IMR-90 (cell line): ENCODE results near the gene ALPP. TPM values are rescaled to one million over a fixed set of nuclear protein-coding genes. Genes with fewer than 3 reads are reported as not detected.
"Not testable (repeated sequence)": the region's sequence is repeated elsewhere in the genome, so short reads cannot be mapped to it uniquely, and the experiment has no call there.

ENCODE experiments used
- ATAC-seq: fragments of 200-7000 bp; cut with Tn5 transposase; 2 replicates; pipeline ENCODE4 v1.9.1; 2020; ENCODE audit warnings: low read depth, mild to moderate bottlenecking, moderate library complexity
- BruUV-seq: library from RNA; stranded (reverse); fragments of 400-500 nt; replicated peaks from 2 replicates; lab custom pipeline; 2021; lab: Mats Ljungman, UMichigan
- CTCF ChIA-PET: fragments of 300-600 bp; formaldehyde crosslinking; extraction: SDS; loops from one replicate; lab custom pipeline; 2021; ENCODE audit warnings: antibody characterized with exemption; lab: Yijun Ruan, JAX
- POLR2A ChIA-PET: fragments of 300-600 bp; sonication (Branson Sonifier 250); formaldehyde crosslinking; loops from one replicate; lab custom pipeline; 2022; ENCODE audit warnings: antibody characterized with exemption; ENCODE audit not compliant: unreplicated experiment; lab: Charles Lee
- DNase-seq: peaks from one replicate; pipeline ENCODE4 v3.0.0; 2013
- H2AFZ ChIP-seq: replicated peaks from 2 replicates; pipeline ENCODE3; 2013; ENCODE audit warnings: low read length, mild to moderate bottlenecking; ENCODE audit not compliant: poor library complexity
- H2AK5ac ChIP-seq: 2 replicates; pipeline ENCODE4 v1.6.1; 2013; ENCODE audit warnings: low read depth, low read length, inconsistent platforms
- H2AK9ac ChIP-seq: replicated peaks from 2 replicates; pipeline ENCODE3; 2013; ENCODE audit warnings: mild to moderate bottlenecking, low read depth, low read length, moderate library complexity; ENCODE audit not compliant: poor library complexity
- H2BK120ac ChIP-seq: 2 replicates; pipeline ENCODE4 v1.6.1; 2013; ENCODE audit warnings: low read depth, low read length, inconsistent platforms
- H2BK15ac ChIP-seq: 3 replicates; pipeline ENCODE4 v1.6.1; 2013; ENCODE audit warnings: low read depth, low read length, inconsistent platforms
- H2BK20ac ChIP-seq: 2 replicates; pipeline ENCODE4 v1.6.1; 2013; ENCODE audit warnings: low read depth, mild to moderate bottlenecking, inconsistent platforms, low read length, moderate library complexity
- H2BK5ac ChIP-seq: 2 replicates; pipeline ENCODE4 v1.6.1; 2013; ENCODE audit warnings: mild to moderate bottlenecking, low read depth, low read length, inconsistent platforms; ENCODE audit not compliant: poor library complexity, severe bottlenecking
- H3K14ac ChIP-seq: replicated peaks from 2 replicates; pipeline ENCODE4 v1.6.1; 2013; ENCODE audit warnings: low read depth, low read length, inconsistent platforms
- H3K18ac ChIP-seq: 2 replicates; pipeline ENCODE4 v1.6.1; 2013; ENCODE audit warnings: low read depth, low read length, control low read depth
- H3K23ac ChIP-seq: 2 replicates; pipeline ENCODE4 v1.6.1; 2013; ENCODE audit warnings: low read depth, low read length, inconsistent platforms
- H3K27ac ChIP-seq: 2 replicates; pipeline ENCODE4 v1.5.1; 2013; ENCODE audit warnings: mild to moderate bottlenecking, control low read depth, low read length; ENCODE audit not compliant: insufficient read depth
- H3K27me3 ChIP-seq: 2 replicates; pipeline ENCODE4 v1.6.1; 2013; ENCODE audit warnings: low read length; ENCODE audit not compliant: control insufficient read depth, insufficient read depth
- H3K36me3 ChIP-seq: 2 replicates; pipeline ENCODE4 v1.6.1; 2013; ENCODE audit warnings: low read length, mixed read lengths; ENCODE audit not compliant: control insufficient read depth, insufficient read depth
- H3K4ac ChIP-seq: 2 replicates; pipeline ENCODE4 v1.6.1; 2013; ENCODE audit warnings: low read depth, low read length, inconsistent platforms
- H3K4me1 ChIP-seq: 2 replicates; pipeline ENCODE4 v1.6.1; 2013; ENCODE audit warnings: low read length, mixed read lengths; ENCODE audit not compliant: control insufficient read depth, insufficient read depth
- H3K4me2 ChIP-seq: 2 replicates; pipeline ENCODE4 v1.6.1; 2013; ENCODE audit warnings: low read depth, mild to moderate bottlenecking, control low read depth, low read length, moderate library complexity
- H3K4me3 ChIP-seq: 2 replicates; pipeline ENCODE4 v1.5.1; 2013; ENCODE audit warnings: low read depth, mild to moderate bottlenecking, control low read depth, low read length, moderate library complexity; ENCODE audit not compliant: insufficient read depth
- H3K56ac ChIP-seq: 2 replicates; pipeline ENCODE4 v1.6.1; 2013; ENCODE audit warnings: low read length, inconsistent platforms; ENCODE audit not compliant: insufficient read depth; ENCODE audit errors: extremely low read depth
- H3K79me1 ChIP-seq, 2 experiments: 2 replicates each; pipeline ENCODE4 v1.6.1; 2013; ENCODE audit warnings: low read length in 2 of 2, inconsistent platforms in 1 of 2, low read depth in 1 of 2
- H3K9ac ChIP-seq: 2 replicates; pipeline ENCODE4 v1.6.1; 2013; ENCODE audit warnings: low read depth, low read length, control low read depth
- H3K9me1 ChIP-seq: 2 replicates; pipeline ENCODE4 v1.6.1; 2013; ENCODE audit warnings: low read length, inconsistent platforms; ENCODE audit not compliant: insufficient read depth
- H3K9me3 ChIP-seq: 2 replicates; pipeline ENCODE4 v1.6.1; 2013; ENCODE audit warnings: low read length; ENCODE audit not compliant: control insufficient read depth, insufficient read depth
- H4K20me1 ChIP-seq: 2 replicates; pipeline ENCODE4 v1.6.1; 2013; ENCODE audit warnings: low read length, inconsistent platforms; ENCODE audit not compliant: insufficient read depth
- H4K5ac ChIP-seq: 2 replicates; pipeline ENCODE4 v1.6.1; 2013; ENCODE audit warnings: mild to moderate bottlenecking, low read depth, low read length, control low read depth
- H4K8ac ChIP-seq, 2 experiments: 2 replicates each; pipeline ENCODE4 v1.6.1; 2013; ENCODE audit warnings: low read depth in 2 of 2, low read length in 2 of 2, control low read depth in 1 of 2, inconsistent platforms in 1 of 2
- H4K91ac ChIP-seq: 2 replicates; pipeline ENCODE4 v1.6.1; 2013; ENCODE audit warnings: low read depth, low read length, inconsistent platforms; ENCODE audit not compliant: insufficient read depth
- CEBPB ChIP-seq: IDR thresholded peaks from 2 replicates; pipeline ENCODE4 v1.6.1; 2012; ENCODE audit warnings: low read depth, low read length, improper control_type of control experiment
- CHD1 ChIP-seq: IDR thresholded peaks from 2 replicates; pipeline ENCODE4 v1.6.1; 2012; ENCODE audit warnings: low read depth, low read length, improper control_type of control experiment
- FOS ChIP-seq: fragments of 150-350 bp; IDR thresholded peaks from 2 replicates; pipeline ENCODE4 v1.6.1; 2016; ENCODE audit warnings: low read depth, low read length
- RAD21 ChIP-seq: IDR thresholded peaks from 2 replicates; pipeline ENCODE4 v1.6.1; 2012; ENCODE audit warnings: low read length, improper control_type of control experiment
- SMC3 ChIP-seq: fragments of 150-350 bp; IDR thresholded peaks from 2 replicates; pipeline ENCODE4 v1.6.1; 2016; ENCODE audit warnings: low read depth, mild to moderate bottlenecking, antibody characterized with exemption, low read length, moderate library complexity
- WGBS, 2 experiments: methylation state at CpG; one replicate each; pipeline versions ENCODE4 v1.1.5 to v1.1.7; 2013; ENCODE audit warnings: missing lambda C conversion rate in 2 of 2; ENCODE audit not compliant: insufficient read length in 1 of 2; ENCODE audit errors: extremely low coverage in 2 of 2; 5-methylcytosine and 5-hydroxymethylcytosine counted together
- dilution Hi-C: fragments of 300-500 bp; cut with HindIII; formaldehyde crosslinking; loops from one replicate; pipeline ENCODE4 v1.14.3; 2018; ENCODE audit warnings: low sequenced_read_pairs; ENCODE audit not compliant: unreplicated experiment
- in situ Hi-C: fragments of 300-500 bp; cut with MboI; formaldehyde crosslinking; loops from 3 replicates; pipeline ENCODE4 v1.14.3; 2019; ENCODE audit warnings: low sequenced_read_pairs, inconsistent platforms, mixed read lengths
- intact Hi-C: fragments of 100-400 bp; cut with micrococcal nuclease; formaldehyde crosslinking; loops from 2 replicates; pipeline ENCODE4 v1.10.0; 2022
- polyA plus RNA-seq, 3 experiments: library from polyadenylated mRNA; depleted of rRNA; stranded (reverse); fragments of >200 nt; gene quantifications; 2 replicates each; pipeline ENCODE4 v1.2.3, GENCODE V29; 2012; ENCODE audit warnings: low replicate concordance in 1 of 3
- total RNA-seq: library from RNA; depleted of rRNA; stranded (reverse); fragments of >200 nt; gene quantifications from 2 replicates; pipeline ENCODE4 v1.2.3, GENCODE V29; 2012
- TF ChIP-seq, protein P1 (sequence below): conservative IDR thresholded peaks from 2 replicates; pipeline ENCODE4 v1.5.1; 2012; ENCODE audit warnings: mild to moderate bottlenecking, low read depth, low read length, improper control_type of control experiment

Gene ALPP
- total and polyA plus RNA-seq, 2 of the 4 experiments (the other 2 are of a cell fraction) = not detected

DNA sequence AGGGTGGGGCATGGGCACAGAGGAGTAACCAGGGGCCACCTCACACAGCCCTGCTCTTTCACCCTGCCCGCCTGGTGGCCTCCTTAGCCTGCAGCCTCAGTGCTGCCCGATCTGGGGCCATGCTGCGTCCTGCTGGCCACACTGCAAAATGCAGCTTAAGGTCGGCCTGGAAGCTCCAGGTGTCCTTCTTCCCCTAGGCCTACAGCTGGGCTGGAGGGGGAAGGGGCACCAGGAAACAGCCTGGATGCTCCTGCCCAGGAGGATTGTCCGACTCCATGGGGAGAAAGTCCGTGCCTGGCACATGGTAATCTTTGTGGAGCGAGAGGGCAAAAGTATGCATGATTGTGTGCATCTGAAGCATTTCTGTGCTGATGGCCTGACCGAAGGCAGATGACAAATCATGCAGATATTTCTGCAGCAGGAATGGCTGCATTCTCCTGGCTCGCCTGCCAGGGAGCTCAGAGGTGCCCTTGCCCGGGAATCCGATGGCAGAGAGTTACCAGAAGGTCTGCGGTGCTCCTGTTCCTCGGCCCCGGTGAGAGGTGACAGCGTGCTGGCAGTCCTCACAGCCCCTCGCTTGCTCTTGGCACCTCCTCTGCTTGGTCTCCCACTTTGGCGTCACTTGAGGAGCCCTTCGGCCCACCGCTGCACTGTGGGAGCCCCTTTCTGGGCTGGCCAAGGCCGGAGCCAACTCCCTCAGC lies 12.8 kb upstream of the ALPP start:
- Histone ChIP-seq H3K14ac (no peak overlapping the region), H3K27ac (no peak overlapping the region), H2BK15ac (no peak overlapping the region), H4K5ac (no peak overlapping the region), H3K9me3 (0 out of 2 replicates have a peak, but pooled peaks cover 2% of the 10 kb centered on the region), H2AK5ac (no peak overlapping the region), H2AFZ (peak overlapping the region; percentile 76), H3K56ac (no peak overlapping the region), H2AK9ac (peak overlapping the region; percentile 78), H3K4ac (no peak overlapping the region), H3K4me1 (peaks cover 2% of the 10 kb centered on the region; the same call in 1 of the 2 replicates), H2BK20ac (no peak overlapping the region), H4K91ac (no peak overlapping the region), H3K4me2 (no peak overlapping the region), H4K20me1 (no peaks in the 10 kb centered on the region), H3K18ac (no peak overlapping the region), H3K23ac (no peak overlapping the region), H3K9me1 (no peaks in the 10 kb centered on the region), H3K79me1 (no peaks in the 10 kb centered on the region), H3K36me3 (no peaks in the 10 kb centered on the region), H3K9ac (no peak overlapping the region), H4K8ac (no peak overlapping the region), H2BK120ac (no peak overlapping the region), H3K27me3 (peaks cover 3% of the 10 kb centered on the region), H2BK5ac (no peak overlapping the region), H3K4me3 (no peak overlapping the region)
- dilution Hi-C loops = no loop called here
- ATAC-seq = peak; percentile 92
- POLR2A ChIA-PET = no interaction called here
- intact Hi-C loops = no loop called here
- TF ChIP-seq CEBPB (no peak), RAD21 (peak; percentile 31), SMC3 (no peak), FOS (no peak), CHD1 (no peak)
- TF ChIP-seq, protein P1, sequence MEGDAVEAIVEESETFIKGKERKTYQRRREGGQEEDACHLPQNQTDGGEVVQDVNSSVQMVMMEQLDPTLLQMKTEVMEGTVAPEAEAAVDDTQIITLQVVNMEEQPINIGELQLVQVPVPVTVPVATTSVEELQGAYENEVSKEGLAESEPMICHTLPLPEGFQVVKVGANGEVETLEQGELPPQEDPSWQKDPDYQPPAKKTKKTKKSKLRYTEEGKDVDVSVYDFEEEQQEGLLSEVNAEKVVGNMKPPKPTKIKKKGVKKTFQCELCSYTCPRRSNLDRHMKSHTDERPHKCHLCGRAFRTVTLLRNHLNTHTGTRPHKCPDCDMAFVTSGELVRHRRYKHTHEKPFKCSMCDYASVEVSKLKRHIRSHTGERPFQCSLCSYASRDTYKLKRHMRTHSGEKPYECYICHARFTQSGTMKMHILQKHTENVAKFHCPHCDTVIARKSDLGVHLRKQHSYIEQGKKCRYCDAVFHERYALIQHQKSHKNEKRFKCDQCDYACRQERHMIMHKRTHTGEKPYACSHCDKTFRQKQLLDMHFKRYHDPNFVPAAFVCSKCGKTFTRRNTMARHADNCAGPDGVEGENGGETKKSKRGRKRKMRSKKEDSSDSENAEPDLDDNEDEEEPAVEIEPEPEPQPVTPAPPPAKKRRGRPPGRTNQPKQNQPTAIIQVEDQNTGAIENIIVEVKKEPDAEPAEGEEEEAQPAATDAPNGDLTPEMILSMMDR = peak; percentile 30; the same call in 1 of the 2 replicates
- BruUV-seq = no TSS peak
- in situ Hi-C loops = no loop called here
- peak; percentile 21 for DNase-seq
- 49% methylated on average over 9 of the region's 20 CpGs; no CpG with 5 or more reads in 1 of the 2 experiments for WGBS, 2 experiments
- CTCF ChIA-PET = no interaction called here

DNA sequence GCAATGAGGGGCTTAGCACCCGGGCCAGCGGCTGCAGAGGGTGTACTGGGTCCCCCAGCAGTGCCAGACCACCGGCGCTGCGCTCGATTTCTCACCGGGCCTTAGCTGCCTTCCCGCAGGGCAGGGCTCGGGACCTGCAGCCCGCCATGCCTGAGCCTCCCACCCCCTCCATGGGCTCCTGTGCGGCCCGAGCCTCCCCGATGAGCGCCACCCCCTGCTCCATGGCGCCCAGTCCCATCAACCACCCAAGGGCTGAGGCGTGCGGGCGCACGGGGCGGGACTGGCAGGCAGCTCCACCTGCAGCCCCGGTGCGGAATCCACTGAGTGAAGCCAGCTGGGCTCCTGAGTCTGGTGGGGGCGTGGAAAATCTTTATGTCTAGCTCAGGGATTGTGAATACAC lies 12.1 kb upstream of the ALPP start:
- CTCF ChIA-PET, H4K5ac ChIP-seq, H2AFZ ChIP-seq, intact Hi-C loops, H3K4me1 ChIP-seq, H3K27ac ChIP-seq, H4K91ac ChIP-seq, H3K4me3 ChIP-seq, ATAC-seq, H3K79me1 ChIP-seq, in situ Hi-C loops, BruUV-seq, H3K9ac ChIP-seq, dilution Hi-C loops, DNase-seq, H3K4me2 ChIP-seq, H3K4ac ChIP-seq, H3K9me1 ChIP-seq, H4K8ac ChIP-seq, H3K56ac ChIP-seq, H3K23ac ChIP-seq, H2BK15ac ChIP-seq, H2AK9ac ChIP-seq, POLR2A ChIA-PET, H2BK120ac ChIP-seq, H3K27me3 ChIP-seq, H3K36me3 ChIP-seq, H3K18ac ChIP-seq, H4K20me1 ChIP-seq, H2BK5ac ChIP-seq, H2AK5ac ChIP-seq, H2BK20ac ChIP-seq, H3K9me3 ChIP-seq, H3K14ac ChIP-seq: not testable (repeated sequence)
- WGBS, 2 experiments = 20% methylated on average over 1 of the region's 23 CpGs; no CpG with 5 or more reads in 1 of the 2 experiments
